Activated CD4-positive, alpha-beta T cell treated with anti-CD3 and anti-CD28 coated beads, Interleukin-2, amount 10 ng/mL, durations not matched to agents 7 days and 5 days (primary cell): ENCODE measurements around the gene COL9A3. TPM values are rescaled to one million over a fixed set of nuclear protein-coding genes. Genes with fewer than 3 reads are reported as not detected.

Source experiments
- CTCF ChIA-PET: fragments of 350-600 bp; sonication (Branson Sonifier 250); formaldehyde crosslinking; loops from one replicate; lab custom pipeline; 2021; ENCODE audit warnings: antibody characterized with exemption; lab: Charles Lee
- POLR2A ChIA-PET: fragments of 350-600 bp; sonication (Branson Sonifier 250); formaldehyde crosslinking; loops from one replicate; lab custom pipeline; 2021; ENCODE audit warnings: antibody characterized with exemption; lab: Charles Lee
- DNase-seq: peaks from one replicate; pipeline ENCODE4 v3.0.0-alpha.2; 2020
- H3K27ac Mint-ChIP-seq: one replicate; pipeline ENCODE4 v1.8.0; 2021; ENCODE audit warnings: mild to moderate bottlenecking, moderate library complexity, mixed read lengths
- H3K27me3 Mint-ChIP-seq: one replicate; pipeline ENCODE4 v1.8.0; 2021; ENCODE audit warnings: mixed read lengths
- H3K36me3 Mint-ChIP-seq: one replicate; pipeline ENCODE4 v1.8.0; 2021; ENCODE audit warnings: low read depth, mixed read lengths
- H3K4me1 Mint-ChIP-seq: one replicate; pipeline ENCODE4 v1.8.0; 2021; ENCODE audit warnings: mixed read lengths
- H3K4me3 Mint-ChIP-seq: one replicate; pipeline ENCODE4 v1.8.0; 2021; ENCODE audit warnings: mild to moderate bottlenecking, moderate library complexity, mixed read lengths
- H3K9me3 Mint-ChIP-seq: one replicate; pipeline ENCODE4 v1.8.0; 2021; ENCODE audit warnings: mixed read lengths
- total RNA-seq, 2 experiments: library from RNA; stranded (reverse); gene quantifications; one replicate each; pipeline ENCODE4 v1.2.3, GENCODE V29; 2021

Gene COL9A3
- total RNA-seq, 2 experiments from 2014 or later = not detected

- no peak overlapping the region for H3K27ac Mint-ChIP-seq
- peaks cover 21% of the 10 kb centered on the region for H3K36me3 Mint-ChIP-seq
- no peaks in the 10 kb centered on the region for H3K27me3 Mint-ChIP-seq
- ChIA-PET POLR2A (no interaction called here), CTCF (interaction anchor here (1.1 kb wide), 1 partner anchor 10 kb away, joined by 3 read pairs; no protein-coding TSS in a partner anchor)
- no peaks in the 10 kb centered on the region for H3K9me3 Mint-ChIP-seq
- DNase-seq = no peak
- peaks cover 41% of the 10 kb centered on the region for H3K4me1 Mint-ChIP-seq
- H3K4me3 Mint-ChIP-seq = no peak overlapping the region
Observed at GRCh38 chr20:62801284-62802010, 15.4 kb upstream of the COL9A3 start.

- Mint-ChIP-seq H3K27me3 (no peaks in the 10 kb centered on the region), H3K9me3 (no peaks in the 10 kb centered on the region), H3K36me3 (peaks cover 24% of the 10 kb centered on the region), H3K27ac (no peak overlapping the region), H3K4me1 (peaks cover 44% of the 10 kb centered on the region), H3K4me3 (no peak overlapping the region)
- ChIA-PET CTCF (interaction anchor here (1.1 kb wide), 1 partner anchor 9 kb away, joined by 3 read pairs; no protein-coding TSS in a partner anchor), POLR2A (no interaction called here)
- DNase-seq = no peak
Observed at GRCh38 chr20:62802026-62802712, 14.7 kb upstream of the COL9A3 start.

- H3K36me3 Mint-ChIP-seq = peaks cover 21% of the 10 kb centered on the region
- peak overlapping the region; percentile 95 for H3K27ac Mint-ChIP-seq
- DNase-seq = peak; percentile 22
- CTCF ChIA-PET = interaction anchor here (0.9 to 1.5 kb wide), 4 partner anchors 10 to 305 kb away, joined by 3 to 5 read pairs (median 4); no protein-coding TSS in a partner anchor
- H3K9me3 Mint-ChIP-seq = no peaks in the 10 kb centered on the region
- H3K4me3 Mint-ChIP-seq = peak overlapping the region; percentile 85
- peaks cover 37% of the 10 kb centered on the region for H3K4me1 Mint-ChIP-seq
- POLR2A ChIA-PET = no interaction called here
- no peaks in the 10 kb centered on the region for H3K27me3 Mint-ChIP-seq
Observed at GRCh38 chr20:62804021-62804626, 12.7 kb upstream of the COL9A3 start.

- no peaks in the 10 kb centered on the region for H3K27me3 Mint-ChIP-seq
- POLR2A ChIA-PET = no interaction called here
- CTCF ChIA-PET = interaction anchor here (0.9 to 1.6 kb wide), 4 partner anchors 10 to 135 kb away, joined by 3 to 4 read pairs (median 4); no protein-coding TSS in a partner anchor
- H3K36me3 Mint-ChIP-seq = peaks cover 16% of the 10 kb centered on the region
- H3K27ac Mint-ChIP-seq = peak within 1 kb of the TSS; percentile 95
- no peaks in the 10 kb centered on the region for H3K9me3 Mint-ChIP-seq
- H3K4me1 Mint-ChIP-seq = peaks cover 33% of the 10 kb centered on the region
- peak within 1 kb of the TSS; percentile 89 for H3K4me3 Mint-ChIP-seq
- peak; percentile 80 for DNase-seq
Observed at GRCh38 chr20:62804627-62805154, 12.2 kb upstream of the COL9A3 start, which contains the start of gene OGFR. Gene OGFR, plus strand, starts transcription at chr20:62804835. Its CDS starts 25 bp downstream, at chr20:62804860.

GRCh38 chr20:62805155-62805710 is 11.6 kb upstream of the COL9A3 start:
- Mint-ChIP-seq H3K36me3 (peaks cover 14% of the 10 kb centered on the region), H3K4me1 (peaks cover 33% of the 10 kb centered on the region), H3K27ac (peak overlapping the region; percentile 84), H3K4me3 (peak overlapping the region; percentile 81), H3K27me3 (no peaks in the 10 kb centered on the region), H3K9me3 (no peaks in the 10 kb centered on the region)
- ChIA-PET POLR2A (no interaction called here), CTCF (interaction anchor here (0.9 to 1.6 kb wide), 2 partner anchors 11 to 136 kb away, joined by 3 to 4 read pairs; no protein-coding TSS in a partner anchor)
- DNase-seq = no peak

- H3K27me3 Mint-ChIP-seq = no peaks in the 10 kb centered on the region
- no peak for DNase-seq
- ChIA-PET CTCF (interaction anchor here (0.7 to 3.2 kb wide), 3 partner anchors 9 to 306 kb away, joined by 4 to 15 read pairs (median 4); partner anchors contain the start of gene MRGBP), POLR2A (no interaction called here)
- peak overlapping the region; percentile 84 for H3K27ac Mint-ChIP-seq
- H3K4me1 Mint-ChIP-seq = peaks cover 33% of the 10 kb centered on the region
- peak overlapping the region; percentile 81 for H3K4me3 Mint-ChIP-seq
- H3K36me3 Mint-ChIP-seq = peaks cover 13% of the 10 kb centered on the region
- no peaks in the 10 kb centered on the region for H3K9me3 Mint-ChIP-seq
Observed at GRCh38 chr20:62805711-62806382, 11.0 kb upstream of the COL9A3 start.

GRCh38 chr20:62806383-62807050 is 10.3 kb upstream of the COL9A3 start:
- ChIA-PET POLR2A (no interaction called here), CTCF (interaction anchor here (0.7 to 3.2 kb wide), 4 partner anchors 10 to 307 kb away, joined by 4 to 17 read pairs (median 10); partner anchors contain the start of gene MRGBP)
- Mint-ChIP-seq H3K27me3 (no peaks in the 10 kb centered on the region), H3K36me3 (peaks cover 13% of the 10 kb centered on the region), H3K4me1 (peaks cover 33% of the 10 kb centered on the region), H3K27ac (peak overlapping the region; percentile 57), H3K4me3 (peak overlapping the region; percentile 81), H3K9me3 (no peaks in the 10 kb centered on the region)
- no peak for DNase-seq

- Mint-ChIP-seq H3K4me3 (no peak overlapping the region), H3K9me3 (no peaks in the 10 kb centered on the region), H3K4me1 (peaks cover 33% of the 10 kb centered on the region), H3K36me3 (peaks cover 19% of the 10 kb centered on the region), H3K27me3 (no peaks in the 10 kb centered on the region), H3K27ac (no peak overlapping the region)
- no peak for DNase-seq
- CTCF ChIA-PET = interaction anchor here (0.7 to 3.2 kb wide), 12 partner anchors 9 to 397 kb away, joined by 3 to 17 read pairs (median 3); partner anchors contain the start of genes COL9A3, MRGBP and SLCO4A1
- POLR2A ChIA-PET = interaction anchor here (0.5 kb wide), 1 partner anchor 308 kb away, joined by 5 read pairs; no protein-coding TSS in a partner anchor
Observed at GRCh38 chr20:62807444-62808210, 9.2 kb upstream of the COL9A3 start.

GRCh38 chr20:62808211-62808865 is 8.5 kb upstream of the COL9A3 start:
- peak; percentile 74 for DNase-seq
- Mint-ChIP-seq H3K27ac (peak overlapping the region; percentile 57), H3K4me1 (peaks cover 29% of the 10 kb centered on the region), H3K36me3 (peaks cover 20% of the 10 kb centered on the region), H3K27me3 (no peaks in the 10 kb centered on the region), H3K4me3 (peak overlapping the region; percentile 43), H3K9me3 (no peaks in the 10 kb centered on the region)
- ChIA-PET POLR2A (interaction anchor here (0.5 kb wide), 1 partner anchor 308 kb away, joined by 5 read pairs; no protein-coding TSS in a partner anchor), CTCF (interaction anchor here (0.5 to 3.2 kb wide), 15 partner anchors 8 to 576 kb away, joined by 3 to 17 read pairs (median 3); partner anchors contain the start of genes COL9A3, MRGBP and SLCO4A1)
